ENCODE results near the gene EXO5.
"Not testable (repeated sequence)": the region's sequence is repeated elsewhere in the genome, so short reads cannot be mapped to it uniquely, and the experiment has no call there.

EXO5 gene, protein sequence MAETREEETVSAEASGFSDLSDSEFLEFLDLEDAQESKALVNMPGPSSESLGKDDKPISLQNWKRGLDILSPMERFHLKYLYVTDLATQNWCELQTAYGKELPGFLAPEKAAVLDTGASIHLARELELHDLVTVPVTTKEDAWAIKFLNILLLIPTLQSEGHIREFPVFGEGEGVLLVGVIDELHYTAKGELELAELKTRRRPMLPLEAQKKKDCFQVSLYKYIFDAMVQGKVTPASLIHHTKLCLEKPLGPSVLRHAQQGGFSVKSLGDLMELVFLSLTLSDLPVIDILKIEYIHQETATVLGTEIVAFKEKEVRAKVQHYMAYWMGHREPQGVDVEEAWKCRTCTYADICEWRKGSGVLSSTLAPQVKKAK

DNA sequence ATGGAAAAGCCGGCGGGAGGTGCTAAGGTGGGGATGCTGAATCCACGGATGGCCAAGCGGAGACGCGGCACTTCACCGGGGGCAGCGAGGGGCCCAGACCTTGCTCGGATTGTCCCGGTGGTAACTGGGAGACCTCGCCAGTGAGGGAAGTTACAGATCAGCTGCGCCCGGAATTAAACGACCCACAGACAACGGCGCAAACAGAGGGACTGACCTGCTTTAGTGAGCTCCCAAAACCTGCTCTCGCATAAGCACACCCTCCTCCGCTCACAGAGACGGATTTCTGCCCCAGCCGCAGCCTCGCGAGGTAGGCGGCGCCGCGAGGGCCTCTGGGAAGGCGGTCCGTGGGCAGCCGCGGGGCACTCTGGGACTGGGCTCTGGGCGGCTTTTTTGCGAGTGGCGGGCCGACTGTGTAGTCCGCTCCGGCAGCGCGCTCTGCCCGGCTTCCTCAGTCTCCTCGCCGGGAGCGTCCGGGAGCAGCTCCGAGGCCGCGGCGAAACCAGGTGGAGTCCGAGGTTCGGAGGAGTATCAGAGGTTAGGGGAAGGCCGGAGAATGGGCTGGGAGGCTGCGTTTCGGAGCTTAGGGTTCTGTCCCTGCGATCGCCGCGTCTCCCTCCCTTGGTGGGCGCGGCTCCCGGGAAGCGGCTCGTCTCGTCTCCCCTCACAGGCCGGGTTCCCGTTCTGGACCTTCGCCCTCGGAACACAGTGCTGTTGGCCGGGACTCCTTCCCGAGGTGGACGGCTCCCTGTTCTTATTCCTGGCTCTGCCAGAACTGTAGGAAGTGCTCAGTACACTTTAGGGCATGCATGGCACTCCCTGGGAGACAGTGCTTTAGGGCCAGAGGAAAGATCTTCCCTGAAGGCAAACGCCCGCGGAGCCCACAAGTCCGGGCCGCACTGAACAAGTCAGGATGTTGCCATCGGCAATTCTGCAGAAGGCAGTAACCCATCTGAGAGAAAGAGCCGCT lies at the start of gene EXO5:
TSS of gene EXO5 (plus strand) at position 393 of the 967 bp plus-strand sequence. CDS start 5,778 bp downstream, outside the sequence.
- peak; percentile 72 for DNase-seq (ENCODE audit: low read depth)

DNA sequence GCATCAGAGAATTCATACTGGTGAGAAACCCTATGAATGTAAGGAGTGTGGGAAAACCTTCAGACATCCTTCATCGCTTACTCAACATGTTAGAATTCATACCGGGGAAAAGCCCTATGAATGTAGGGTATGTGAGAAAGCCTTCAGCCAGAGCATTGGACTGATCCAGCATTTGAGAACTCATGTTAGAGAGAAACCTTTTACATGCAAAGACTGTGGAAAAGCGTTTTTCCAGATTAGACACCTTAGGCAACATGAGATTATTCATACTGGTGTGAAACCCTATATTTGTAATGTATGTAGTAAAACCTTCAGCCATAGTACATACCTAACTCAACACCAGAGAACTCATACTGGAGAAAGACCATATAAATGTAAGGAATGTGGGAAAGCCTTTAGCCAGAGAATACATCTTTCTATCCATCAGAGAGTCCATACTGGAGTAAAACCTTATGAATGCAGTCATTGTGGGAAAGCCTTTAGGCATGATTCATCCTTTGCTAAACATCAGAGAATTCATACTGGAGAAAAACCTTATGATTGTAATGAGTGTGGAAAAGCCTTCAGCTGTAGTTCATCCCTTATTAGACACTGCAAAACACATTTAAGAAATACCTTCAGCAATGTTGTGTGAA lies 45.5 kb upstream of the EXO5 start:
- no peak for DNase-seq (ENCODE audit: low read depth)

DNA sequence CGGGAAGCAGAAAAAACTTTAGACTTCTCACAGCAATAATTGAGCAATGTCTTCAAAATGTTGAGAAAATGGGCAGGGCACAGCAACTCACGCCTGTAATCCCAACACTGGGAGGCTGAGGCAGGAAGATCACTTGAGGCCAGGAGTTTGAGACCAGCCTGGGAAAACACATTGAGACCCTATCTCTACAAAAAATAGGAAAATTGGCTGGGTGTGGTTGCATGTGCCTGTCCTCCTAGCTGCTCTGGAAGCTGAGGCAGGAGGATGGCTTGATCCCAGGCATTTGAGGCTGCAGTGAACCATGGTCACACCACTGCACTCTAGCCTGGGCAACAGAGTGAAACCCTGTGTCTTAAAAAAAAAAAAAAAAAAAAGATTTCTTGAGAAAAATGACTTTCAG lies 39.2 kb upstream of the EXO5 start:
- DNase-seq (ENCODE audit: low read depth) = no peak

DNA sequence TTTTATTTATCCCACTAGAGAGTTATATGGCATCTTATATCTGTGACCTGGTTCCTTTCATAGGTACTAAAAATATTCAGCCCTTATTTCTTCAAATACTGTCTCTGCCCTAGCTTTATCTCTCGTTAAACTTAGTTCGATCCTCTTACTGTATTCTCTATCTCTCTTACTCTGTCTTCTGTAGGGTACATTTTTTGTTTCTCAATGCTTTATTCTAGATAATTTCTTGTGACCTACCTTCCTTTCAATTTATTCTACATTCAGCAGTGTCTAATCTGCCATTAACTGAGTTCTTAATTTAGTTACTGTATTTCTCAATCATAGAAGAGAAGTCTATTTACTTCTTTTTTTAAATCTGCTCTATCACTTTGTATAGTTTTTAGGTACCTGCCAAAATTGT lies 33.3 kb upstream of the EXO5 start:
- no peak for DNase-seq (ENCODE audit: low read depth)

DNA sequence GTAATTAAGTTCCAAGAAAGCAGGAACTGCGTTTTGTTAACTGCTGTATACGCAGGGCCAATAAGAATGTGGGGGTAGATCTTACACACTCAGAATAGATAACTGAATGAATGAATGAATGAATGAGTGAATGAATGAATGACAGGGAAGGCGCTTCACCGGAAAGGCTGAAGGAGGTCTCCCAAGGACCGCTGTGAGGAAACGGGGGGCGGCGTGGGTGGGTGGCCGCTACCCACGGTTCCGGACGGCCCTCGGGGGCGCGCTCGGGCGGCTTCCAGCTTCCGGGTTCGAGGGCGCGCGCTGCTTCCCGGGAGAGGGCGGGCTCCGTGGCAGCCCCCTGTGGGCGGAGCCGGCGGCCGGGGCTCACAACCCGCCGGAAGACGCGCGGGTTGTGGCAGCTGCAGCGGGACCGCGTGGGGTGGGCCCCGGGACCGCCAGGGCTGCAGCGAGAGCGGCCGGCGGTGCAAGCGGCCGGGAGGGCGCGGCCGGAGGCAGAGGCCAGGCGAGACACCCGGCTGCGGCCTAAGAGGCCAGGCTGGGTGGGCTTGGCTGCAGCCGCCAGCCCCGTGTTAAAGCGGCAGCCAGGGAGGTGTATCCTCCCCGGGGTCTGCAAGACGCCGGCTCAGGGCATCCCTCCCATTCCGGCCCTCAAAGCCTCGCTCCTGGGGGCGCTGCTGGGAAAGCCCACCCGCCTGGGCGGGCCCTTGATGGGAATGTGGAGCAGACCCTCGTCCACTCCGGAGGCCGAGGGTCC lies 31.5 kb upstream of the EXO5 start, which contains the start of gene ZFP69:
TSS of gene ZFP69 (plus strand) at position 367 of the 754 bp plus-strand sequence. CDS start 2,072 bp downstream, outside the sequence.
- peak; percentile 37 for DNase-seq (ENCODE audit: low read depth)

DNA sequence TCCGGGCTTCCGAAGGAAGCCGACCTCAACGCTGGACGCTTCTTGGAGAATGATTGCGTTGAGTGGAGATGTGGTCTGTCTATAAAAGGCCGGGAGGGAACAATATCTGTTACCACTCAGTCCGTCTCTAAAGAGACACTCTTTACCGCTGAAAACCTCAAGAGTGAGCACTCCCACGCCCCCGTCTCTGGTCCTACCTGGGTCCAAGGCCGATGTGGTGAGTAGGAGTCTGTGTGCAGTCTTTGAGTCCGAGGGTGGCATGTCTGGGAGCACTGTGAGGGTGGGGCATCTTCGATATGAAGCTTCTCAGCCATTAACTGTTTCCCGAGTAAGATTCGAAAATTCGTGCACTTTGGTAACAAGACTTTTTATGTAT lies 30.9 kb upstream of the EXO5 start:
- DNase-seq (ENCODE audit: low read depth) = no peak

DNA sequence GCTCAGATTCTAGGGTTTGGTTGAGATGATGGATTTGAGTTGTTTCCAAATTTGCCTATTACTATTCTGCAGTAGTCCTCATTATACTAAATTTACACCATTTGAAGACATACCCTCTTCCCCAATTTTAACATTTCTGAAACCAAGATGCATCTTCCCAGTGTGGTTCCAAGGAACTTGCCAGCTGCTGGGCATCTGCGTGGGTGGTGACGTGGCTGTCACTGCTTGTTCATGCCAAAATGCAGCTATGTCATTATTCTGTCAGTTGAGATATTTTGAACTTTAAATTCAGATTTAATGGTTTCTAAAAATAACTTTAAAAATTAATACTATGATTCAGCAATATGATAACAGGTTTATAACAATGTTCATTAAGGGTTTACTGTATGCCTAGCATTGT lies 30.3 kb upstream of the EXO5 start:
- DNase-seq (ENCODE audit: low read depth) = no peak

DNA sequence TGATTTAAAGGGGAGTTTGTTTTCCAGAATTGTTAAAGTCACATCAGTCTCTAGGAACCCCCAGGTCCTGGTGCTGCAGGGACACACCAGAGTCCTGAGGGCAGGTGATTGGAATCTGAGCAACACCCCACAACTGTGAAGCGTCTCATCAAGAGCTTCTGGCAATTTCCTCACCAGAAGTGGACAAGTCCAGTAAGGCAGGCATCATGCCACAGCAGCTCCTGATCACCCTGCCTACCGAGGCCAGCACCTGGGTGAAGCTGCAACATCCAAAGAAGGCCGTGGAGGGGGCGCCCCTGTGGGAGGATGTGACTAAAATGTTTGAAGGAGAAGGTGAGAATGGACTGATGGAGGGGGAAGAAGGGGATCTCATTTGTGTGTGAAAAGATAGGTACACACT lies 29.4 kb upstream of the EXO5 start:
- no peak for DNase-seq (ENCODE audit: low read depth)

DNA sequence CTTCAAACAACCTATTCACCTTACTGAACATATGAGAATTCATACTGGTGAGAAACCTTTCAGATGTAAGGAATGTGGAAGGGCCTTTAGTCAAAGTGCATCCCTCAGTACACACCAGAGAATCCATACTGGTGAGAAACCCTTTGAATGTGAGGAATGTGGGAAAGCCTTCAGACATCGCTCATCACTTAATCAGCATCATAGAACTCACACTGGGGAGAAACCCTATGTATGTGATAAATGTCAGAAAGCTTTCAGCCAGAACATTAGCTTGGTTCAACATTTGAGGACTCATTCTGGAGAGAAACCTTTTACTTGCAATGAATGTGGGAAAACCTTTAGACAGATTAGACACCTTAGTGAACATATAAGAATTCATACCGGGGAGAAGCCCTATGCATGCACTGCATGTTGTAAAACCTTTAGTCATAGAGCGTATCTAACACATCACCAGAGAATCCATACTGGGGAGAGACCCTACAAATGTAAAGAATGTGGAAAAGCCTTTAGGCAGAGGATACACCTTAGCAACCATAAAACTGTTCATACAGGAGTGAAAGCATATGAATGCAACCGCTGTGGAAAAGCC lies 13.2 kb upstream of the EXO5 start:
- DNase-seq (ENCODE audit: low read depth) = no peak

DNA sequence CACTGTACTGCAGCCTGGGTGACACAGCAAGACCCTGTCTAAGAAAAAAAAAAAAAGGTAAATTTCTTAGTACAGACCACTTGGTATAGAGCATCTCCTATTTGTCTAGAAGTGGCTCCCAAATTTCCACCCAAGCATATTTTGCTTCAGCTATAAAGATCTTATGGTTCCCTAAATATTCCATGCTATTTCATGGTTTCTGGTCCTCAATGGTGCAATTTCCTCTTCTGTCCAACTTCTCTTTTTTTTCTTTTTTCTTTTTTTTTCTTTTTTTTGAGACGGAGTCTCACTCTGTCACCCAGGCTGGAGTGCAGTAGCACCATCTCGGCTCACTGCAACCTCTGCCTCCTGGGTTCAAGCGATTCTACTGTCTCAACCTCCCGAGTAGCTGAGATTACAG lies 5.9 kb upstream of the EXO5 start:
- DNase-seq (ENCODE audit: low read depth) = not testable (repeated sequence)

DNA sequence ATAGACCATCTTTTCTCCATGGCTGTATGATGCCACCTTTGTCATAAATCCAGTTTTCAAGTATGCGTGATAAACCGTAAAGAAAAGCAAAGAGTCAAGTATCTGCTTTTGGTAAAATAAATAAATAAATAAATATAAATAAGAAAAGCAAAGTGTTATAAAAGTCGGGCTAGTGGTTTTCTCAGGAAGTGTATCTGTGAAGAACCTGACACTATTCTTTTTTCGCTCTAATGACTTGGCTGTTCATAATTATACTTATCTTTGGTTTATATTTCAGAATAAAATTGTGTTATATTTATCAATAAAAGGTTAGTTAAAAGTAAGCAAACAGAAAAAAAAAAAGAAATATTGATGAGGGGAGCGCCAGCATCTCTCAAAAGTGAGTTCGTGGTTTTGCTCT lies 594 bp upstream of the EXO5 start:
- DNase-seq (ENCODE audit: low read depth) = no peak

DNA sequence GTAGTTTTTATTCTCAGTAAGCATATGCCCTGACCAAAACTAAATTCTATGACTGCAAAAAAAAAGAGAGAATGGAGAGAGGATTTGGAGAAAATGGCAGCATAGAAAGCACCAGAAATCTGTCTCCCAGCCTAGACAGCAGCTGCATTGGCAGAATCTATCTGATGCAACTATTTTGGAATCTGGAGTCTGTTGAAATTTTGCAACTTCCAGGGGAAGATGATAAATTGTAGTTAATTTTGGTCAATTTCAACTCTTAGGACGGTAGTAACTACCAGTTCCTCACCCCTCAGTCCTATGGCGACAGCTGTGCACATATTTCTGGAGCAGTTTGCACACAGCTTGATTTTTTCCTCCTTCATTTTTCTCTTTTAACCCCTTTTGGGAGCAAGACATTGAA lies 10.9 kb downstream of the EXO5 start:
- no peak for DNase-seq (ENCODE audit: low read depth)

DNA sequence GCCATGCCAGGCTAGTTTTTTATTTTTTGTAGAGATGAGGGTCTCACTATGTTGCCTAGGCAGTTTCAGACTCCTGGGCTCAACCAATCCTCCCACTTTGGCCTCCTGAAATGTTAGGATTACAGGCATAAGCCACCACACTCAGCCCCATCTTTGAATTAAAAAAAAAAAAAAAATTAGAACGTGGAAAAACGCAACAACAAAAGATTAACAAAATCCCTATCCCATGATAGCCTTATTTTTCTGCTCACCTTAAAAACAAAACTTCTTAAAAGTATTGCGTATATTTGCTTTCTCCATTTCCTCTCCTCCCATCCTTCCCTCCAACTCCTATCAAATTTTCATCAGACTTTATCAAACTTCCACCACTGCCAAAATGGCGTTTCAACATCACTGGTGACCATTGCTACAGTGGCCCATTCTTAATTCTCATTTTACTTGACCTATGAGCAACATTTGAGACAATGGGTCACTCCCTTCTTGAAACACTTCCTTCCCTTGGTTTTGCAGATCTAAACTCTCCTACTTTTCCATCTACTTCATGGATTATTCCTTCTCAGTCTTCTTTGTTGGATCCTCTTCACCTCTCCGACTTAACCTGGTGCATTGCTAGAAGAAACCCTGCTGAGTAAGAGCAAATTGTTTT lies 22.3 kb downstream of the EXO5 start:
- no peak for DNase-seq (ENCODE audit: low read depth)

DNA sequence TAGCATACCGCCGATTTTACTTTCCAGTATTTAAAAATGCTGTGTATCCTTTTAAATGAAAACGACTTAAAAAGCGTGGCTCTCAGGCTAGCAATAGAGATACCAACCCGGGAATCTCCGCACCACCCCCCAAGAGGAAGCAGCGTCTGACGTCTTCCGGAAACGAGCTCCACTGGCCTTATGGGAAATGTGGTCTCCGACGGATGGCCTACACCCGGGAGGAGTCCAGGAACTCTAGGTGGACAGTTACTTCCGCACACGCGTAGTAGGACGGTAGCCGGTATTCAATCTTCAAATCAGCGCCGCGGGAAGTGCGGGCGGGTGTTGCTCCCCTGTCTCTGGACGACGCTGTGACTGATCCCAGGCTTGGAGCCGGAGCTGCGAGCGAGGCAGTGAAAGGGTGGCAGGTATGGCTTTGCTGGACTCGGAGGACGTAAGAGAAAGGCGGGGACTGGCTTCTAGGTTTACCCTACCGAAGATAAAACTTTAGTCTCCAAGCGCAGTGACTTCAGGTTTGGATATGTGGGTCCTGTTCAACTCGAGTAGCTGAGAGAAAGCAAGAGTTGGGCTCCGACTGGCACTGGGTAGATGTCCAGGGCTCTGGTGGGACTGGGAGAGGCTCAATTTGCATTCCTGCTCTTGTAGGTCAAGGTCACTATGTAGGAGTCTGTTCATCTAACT lies 23.0 kb downstream of the EXO5 start, which contains the start of gene ZNF684:
TSS of gene ZNF684 (plus strand) at position 257 of the 681 bp plus-strand sequence. CDS start 1,530 bp downstream, outside the sequence.
- peak; percentile 74 for DNase-seq (ENCODE audit: low read depth)

DNA sequence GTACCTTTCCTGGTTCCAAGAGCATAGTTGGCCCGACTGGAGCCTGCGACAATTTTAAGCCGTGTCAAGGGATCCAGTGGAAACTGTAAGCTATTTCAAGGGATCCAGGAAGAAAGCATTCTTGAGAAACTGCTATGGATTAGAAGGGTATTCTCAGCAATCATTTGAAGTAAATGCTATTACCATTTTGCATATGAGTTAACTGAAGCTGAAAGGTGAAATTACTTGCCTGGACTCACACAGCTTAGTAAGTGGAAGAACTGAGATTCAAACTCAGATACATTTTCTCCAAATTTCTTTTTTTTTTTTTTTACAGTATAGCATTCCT lies 23.5 kb downstream of the EXO5 start:
- no peak for DNase-seq (ENCODE audit: low read depth)

DNA sequence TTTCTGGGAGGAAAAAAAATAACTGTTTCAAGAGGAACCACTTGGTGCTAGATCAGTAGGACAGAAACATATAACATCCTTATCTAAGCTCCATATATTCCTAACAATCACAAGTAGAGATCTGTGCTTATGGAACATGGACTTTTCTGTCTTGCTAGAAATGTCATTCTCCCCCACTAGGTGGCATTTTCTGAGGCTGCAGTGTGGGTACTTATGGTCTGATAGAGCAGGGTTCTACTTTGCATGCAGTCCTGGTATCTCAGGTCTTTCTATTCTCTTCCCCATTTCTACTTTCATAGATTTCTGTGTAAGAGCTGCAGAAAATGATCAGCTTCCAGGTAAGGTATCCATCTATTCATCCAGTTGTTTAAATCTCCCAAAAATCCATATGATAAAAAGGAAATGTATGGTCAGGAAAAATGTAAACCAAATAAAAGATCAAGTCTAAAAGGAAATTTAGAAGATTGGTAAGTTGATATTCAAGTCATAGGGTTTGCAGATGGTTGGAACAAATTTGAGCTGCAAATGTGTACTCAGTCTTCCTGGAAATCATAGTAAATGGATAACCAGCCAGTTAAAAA lies 24.4 kb downstream of the EXO5 start:
- DNase-seq (ENCODE audit: low read depth) = no peak

DNA sequence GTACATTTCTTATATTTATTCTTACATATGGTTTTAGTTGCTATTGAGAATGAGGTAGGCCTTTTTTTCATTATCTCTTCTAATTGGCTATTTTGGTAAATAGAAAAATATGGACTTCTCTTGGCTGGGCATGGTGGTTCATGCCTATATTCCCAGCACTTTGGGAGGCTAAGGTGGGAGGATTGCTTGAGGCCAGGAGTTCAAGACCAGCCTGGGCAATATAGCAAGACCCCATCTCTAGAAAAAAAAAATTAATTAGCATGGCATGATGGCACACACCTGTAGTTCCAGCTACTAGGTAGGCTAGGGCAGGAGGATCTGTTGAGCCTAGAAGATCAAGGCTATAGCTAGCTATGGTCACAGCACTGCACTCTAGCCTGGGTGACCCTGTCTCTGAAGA lies 26.0 kb downstream of the EXO5 start:
- no peak for DNase-seq (ENCODE audit: low read depth)

DNA sequence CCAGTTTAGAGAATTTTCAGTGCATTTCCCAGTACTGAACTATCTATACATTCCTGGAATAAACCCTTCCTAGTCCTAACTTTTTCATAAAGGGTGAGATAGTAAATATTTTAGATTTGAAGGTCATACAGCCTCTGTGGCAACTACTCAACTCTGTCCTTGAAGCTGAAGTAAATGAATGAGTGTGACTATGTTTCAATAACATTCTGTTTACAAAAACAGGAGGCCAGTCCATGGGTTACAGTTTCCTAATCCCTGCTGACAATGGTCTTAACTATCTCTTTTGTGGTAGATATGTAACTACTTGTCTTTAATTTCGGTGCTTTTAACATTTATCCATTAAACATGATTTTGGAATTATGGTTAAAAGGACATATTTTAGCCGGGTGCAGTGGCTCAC lies 27.2 kb downstream of the EXO5 start:
- DNase-seq (ENCODE audit: low read depth) = no peak

DNA sequence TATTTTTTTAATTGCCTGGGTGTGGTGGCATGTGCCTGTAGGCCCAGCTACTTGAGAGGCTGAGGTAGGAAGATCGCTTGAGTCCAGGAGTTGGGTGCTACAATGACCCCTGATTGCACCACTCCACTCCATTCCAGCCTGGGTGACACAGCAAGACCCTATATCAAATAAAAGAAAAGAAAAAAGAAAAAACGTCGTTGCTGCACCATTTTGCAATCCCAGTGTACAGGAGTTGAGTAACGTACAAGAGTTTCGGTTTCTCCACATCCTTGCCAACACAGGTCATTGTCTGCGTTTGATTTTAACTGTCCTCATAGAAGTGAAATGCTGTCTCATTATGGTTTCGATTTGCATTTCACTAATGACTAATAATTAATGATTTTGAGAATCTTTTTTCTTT lies 30.8 kb downstream of the EXO5 start:
- no peak for DNase-seq (ENCODE audit: low read depth)

DNA sequence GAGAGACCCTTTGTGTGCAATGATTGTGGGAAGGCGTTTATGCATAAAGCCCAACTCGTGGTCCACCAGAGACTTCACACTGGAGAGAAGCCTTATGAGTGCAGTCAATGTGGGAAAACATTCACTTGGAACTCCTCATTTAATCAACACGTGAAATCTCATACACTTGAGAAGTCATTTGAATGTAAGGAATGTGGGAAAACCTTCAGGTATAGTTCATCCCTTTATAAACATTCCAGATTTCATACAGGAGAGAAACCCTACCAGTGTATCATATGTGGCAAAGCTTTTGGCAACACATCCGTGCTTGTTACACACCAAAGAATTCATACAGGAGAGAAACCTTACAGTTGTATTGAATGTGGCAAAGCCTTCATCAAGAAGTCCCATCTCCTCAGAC lies 38.4 kb downstream of the EXO5 start:
- DNase-seq (ENCODE audit: low read depth) = no peak
